Erythroblast (primary cell): Measurements from ENCODE around the gene ZNF423.

ENCODE experiments used
- GATA1 ChIP-seq: IDR thresholded peaks from 2 replicates; pipeline ENCODE4 v1.6.1; 2011; ENCODE audit warnings: low read depth, mild to moderate bottlenecking, control low read depth, low read length, moderate library complexity
- POLR2A ChIP-seq: IDR thresholded peaks from 2 replicates; pipeline ENCODE4 v1.6.1; 2011; ENCODE audit warnings: mild to moderate bottlenecking, low read length

DNA sequence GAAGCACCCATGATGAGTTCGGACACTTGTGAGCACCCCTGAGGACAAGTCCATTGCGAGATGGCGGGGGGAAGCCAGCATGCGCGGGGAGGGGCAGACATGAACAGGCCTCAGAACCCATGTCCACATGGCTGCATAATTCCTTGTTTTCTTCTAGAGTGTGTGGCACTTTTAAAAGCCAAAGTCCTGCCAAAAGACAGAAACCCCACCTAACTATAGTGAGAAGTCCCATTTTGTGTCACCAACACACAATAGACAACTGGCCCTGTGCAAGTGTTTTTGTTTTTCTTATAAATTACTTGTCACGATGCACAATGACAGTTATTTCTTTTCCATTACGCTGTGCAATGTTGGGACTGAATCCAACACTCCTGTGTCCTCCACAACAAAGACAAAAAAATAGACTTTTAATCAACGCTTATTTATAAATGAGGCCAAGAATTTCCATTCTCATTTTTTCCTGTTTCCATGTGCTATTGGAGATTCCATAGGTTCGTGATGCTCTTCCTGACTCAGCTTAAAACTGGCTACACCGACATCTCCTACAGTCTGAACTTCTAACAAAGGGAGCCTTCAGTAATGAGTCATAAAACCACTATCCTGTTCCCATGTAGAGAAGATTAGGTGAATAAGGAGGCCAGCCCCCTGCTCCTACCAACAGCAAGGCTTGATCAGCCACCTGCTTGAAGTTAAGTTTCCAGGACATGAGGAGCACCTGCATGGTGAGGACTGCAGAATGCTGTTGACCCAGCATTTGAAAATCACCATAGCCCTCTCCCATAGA, 98.9 kb downstream of the ZNF423 start:
- TF ChIP-seq POLR2A = no peak
- TF ChIP-seq GATA1 = no peak
